ENCODE data around the gene SLC9A9. TPM values are rescaled to one million over a fixed set of nuclear protein-coding genes. Genes with fewer than 3 reads are reported as not detected.
A peak's percentile ranks its signal among the peaks of the same experiment; 100 is the strongest.

The SLC9A9 gene
- total and polyA plus RNA-seq, 4 donors: 12.0 to 39.7 (median 19.1) TPM

DNA sequence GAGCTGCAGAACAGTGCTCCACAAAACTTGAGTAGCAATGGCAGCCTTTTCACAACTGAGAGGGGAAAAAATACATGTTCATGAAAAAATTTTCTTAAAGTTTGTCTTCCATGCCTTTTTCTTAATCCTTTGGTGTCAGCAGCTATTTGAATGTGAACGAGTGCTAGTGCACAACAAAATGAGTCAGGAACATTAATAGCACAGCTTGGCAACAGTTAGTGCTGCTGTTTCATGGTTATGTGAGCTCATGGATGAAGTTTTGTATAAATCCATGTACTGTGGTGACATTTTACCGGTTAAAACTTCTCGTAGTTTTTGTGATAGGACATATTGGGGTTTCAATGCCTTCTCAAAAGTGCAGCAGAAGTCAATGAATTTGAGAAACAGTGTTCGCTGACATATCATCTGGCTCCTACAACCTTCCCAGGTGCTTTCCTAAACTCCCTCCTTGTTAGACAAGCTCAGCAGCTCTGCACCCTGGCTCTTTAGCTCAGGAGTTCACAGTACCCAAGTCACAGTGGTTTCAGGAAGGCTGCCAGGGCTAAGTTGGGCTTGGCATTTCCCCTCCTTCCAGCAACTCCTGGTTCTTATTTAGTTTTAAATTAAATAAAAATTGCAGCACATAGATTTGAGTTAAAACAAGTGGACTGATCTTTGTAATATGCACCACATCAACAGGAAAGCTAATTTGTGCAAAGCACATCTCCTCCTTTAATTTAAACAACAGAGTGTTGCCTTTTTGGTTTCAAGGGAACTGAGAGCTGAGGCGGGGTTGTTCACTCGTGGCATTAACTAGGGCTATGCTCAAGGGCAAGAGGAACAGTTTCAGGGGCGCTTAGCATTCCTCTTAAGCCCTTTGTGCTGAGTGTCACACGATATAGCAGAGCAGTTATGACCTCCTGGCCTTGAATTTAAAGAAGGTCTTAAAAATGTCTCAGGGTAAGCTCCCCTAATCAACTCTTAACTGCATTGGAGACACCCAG is 365.9 kb downstream of the SLC9A9 start:
- no peaks in the 10 kb centered on the region for H3K9me3 ChIP-seq (ENCODE audit: control insufficient read depth, insufficient read depth, low read length)
- no peaks in the 10 kb centered on the region for H3K4me1 ChIP-seq (ENCODE audit: control insufficient read depth, insufficient read depth, low read length)
- no peaks in the 10 kb centered on the region for H3K27me3 ChIP-seq (ENCODE audit: control insufficient read depth, insufficient read depth, low read length)
- H3K27ac ChIP-seq (ENCODE audit: low read depth, low read length): no peak overlapping the region
- H3K36me3 ChIP-seq (ENCODE audit: control insufficient read depth, insufficient read depth, low read length): no peaks in the 10 kb centered on the region
- no peak overlapping the region for H3K4me3 ChIP-seq (ENCODE audit: low read depth, low read length)
- WGBS (ENCODE audit: insufficient coverage): 67% methylated on average over 3 of the region's 8 CpGs
- DNase-seq (ENCODE audit: low read depth in 4 of 6, low spot score in 6 of 6): no peak

DNA sequence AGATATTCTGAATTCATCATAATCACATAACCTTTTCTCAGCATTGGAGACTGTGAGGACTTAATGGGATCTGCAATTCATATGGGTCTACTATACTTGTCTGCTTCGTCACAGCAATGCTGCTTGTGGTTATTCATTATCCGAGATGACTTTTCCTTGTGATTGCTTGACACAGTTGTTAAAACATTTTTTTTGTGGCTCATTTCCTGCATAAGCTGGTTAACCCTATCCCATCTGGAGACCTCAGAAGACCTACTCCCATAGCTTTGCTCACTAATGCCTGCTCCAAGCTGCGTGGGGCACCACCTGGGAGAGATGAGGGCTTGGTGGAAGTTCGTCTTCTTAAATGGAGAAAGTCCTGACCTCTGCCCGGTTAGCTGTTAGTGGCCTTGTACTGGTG is 367.9 kb downstream of the SLC9A9 start:
- WGBS (ENCODE audit: insufficient coverage): 38% methylated on average over 2 of the region's 5 CpGs
- Histone ChIP-seq H3K27me3 (ENCODE audit: control insufficient read depth, insufficient read depth, low read length) (no peaks in the 10 kb centered on the region), H3K27ac (ENCODE audit: low read depth, low read length) (no peak overlapping the region), H3K9me3 (ENCODE audit: control insufficient read depth, insufficient read depth, low read length) (no peaks in the 10 kb centered on the region), H3K4me1 (ENCODE audit: control insufficient read depth, insufficient read depth, low read length) (no peaks in the 10 kb centered on the region), H3K36me3 (ENCODE audit: control insufficient read depth, insufficient read depth, low read length) (no peaks in the 10 kb centered on the region), H3K4me3 (ENCODE audit: low read depth, low read length) (no peak overlapping the region)
- DNase-seq (ENCODE audit: low read depth in 4 of 6, low spot score in 6 of 6): peak in 1 of 6 donors; percentile 22

DNA sequence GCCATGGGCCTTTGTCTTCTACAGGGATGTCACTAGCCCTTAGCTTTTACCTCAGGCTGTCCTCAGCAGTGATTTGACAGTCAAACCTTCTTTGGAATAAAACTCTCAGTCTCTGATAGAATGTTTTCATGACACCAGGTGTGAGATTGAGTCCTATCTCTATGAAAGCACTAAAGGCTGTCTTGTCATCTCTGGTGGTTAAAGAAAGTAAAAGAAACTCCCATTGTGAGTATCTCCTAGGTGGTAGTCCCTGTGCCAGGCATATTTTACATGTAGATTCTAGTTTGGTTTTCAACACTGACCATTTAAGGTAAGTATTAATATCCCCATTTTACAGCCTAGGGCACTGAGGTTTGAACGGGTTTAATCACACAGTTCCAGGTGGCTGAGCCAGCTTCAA is 368.5 kb downstream of the SLC9A9 start:
- no peaks in the 10 kb centered on the region for H3K9me3 ChIP-seq (ENCODE audit: control insufficient read depth, insufficient read depth, low read length)
- DNase-seq (ENCODE audit: low read depth in 4 of 6, low spot score in 6 of 6): no peak
- no peaks in the 10 kb centered on the region for H3K4me1 ChIP-seq (ENCODE audit: control insufficient read depth, insufficient read depth, low read length)
- no peaks in the 10 kb centered on the region for H3K36me3 ChIP-seq (ENCODE audit: control insufficient read depth, insufficient read depth, low read length)
- H3K27ac ChIP-seq (ENCODE audit: low read depth, low read length): no peak overlapping the region
- H3K27me3 ChIP-seq (ENCODE audit: control insufficient read depth, insufficient read depth, low read length): no peaks in the 10 kb centered on the region
- H3K4me3 ChIP-seq (ENCODE audit: low read depth, low read length): no peak overlapping the region
- WGBS (ENCODE audit: insufficient coverage): no CpG with 5 or more reads among the region's 1 CpG

DNA sequence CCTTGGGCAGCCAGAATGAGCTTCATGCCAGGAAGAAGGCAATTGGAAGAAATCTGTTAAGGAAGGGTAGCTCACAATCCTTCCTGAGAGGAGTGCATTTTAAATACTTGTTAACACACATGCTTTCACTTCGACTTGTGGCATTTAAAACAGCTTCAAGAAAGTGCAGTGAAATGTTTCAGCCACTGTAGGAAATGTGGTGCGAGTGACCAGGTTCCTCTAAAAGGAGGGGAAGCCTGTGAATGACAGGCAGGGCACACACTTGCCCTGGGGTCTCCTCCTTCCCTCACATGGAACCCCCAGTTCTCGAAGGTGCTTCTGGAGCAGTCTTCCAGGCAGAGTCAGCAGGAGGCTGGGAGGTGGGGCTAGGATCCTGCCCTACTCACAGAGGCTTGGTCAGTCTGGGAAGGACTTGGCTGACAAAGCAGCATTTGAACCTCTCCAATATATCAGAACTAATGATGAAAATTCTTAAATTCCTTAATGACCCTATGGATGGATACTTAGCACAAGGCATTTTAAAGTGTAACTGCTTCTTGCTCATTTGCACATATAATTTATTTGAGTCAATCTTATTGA is 370.1 kb downstream of the SLC9A9 start:
- Histone ChIP-seq H3K27ac (ENCODE audit: low read depth, low read length) (no peak overlapping the region), H3K36me3 (ENCODE audit: control insufficient read depth, insufficient read depth, low read length) (no peaks in the 10 kb centered on the region), H3K27me3 (ENCODE audit: control insufficient read depth, insufficient read depth, low read length) (no peaks in the 10 kb centered on the region), H3K4me3 (ENCODE audit: low read depth, low read length) (no peak overlapping the region), H3K4me1 (ENCODE audit: control insufficient read depth, insufficient read depth, low read length) (no peaks in the 10 kb centered on the region), H3K9me3 (ENCODE audit: control insufficient read depth, insufficient read depth, low read length) (no peaks in the 10 kb centered on the region)
- DNase-seq (ENCODE audit: low read depth in 4 of 6, low spot score in 6 of 6): no peak
- 20% methylated on average over 1 of the region's 3 CpGs for WGBS (ENCODE audit: insufficient coverage)

DNA sequence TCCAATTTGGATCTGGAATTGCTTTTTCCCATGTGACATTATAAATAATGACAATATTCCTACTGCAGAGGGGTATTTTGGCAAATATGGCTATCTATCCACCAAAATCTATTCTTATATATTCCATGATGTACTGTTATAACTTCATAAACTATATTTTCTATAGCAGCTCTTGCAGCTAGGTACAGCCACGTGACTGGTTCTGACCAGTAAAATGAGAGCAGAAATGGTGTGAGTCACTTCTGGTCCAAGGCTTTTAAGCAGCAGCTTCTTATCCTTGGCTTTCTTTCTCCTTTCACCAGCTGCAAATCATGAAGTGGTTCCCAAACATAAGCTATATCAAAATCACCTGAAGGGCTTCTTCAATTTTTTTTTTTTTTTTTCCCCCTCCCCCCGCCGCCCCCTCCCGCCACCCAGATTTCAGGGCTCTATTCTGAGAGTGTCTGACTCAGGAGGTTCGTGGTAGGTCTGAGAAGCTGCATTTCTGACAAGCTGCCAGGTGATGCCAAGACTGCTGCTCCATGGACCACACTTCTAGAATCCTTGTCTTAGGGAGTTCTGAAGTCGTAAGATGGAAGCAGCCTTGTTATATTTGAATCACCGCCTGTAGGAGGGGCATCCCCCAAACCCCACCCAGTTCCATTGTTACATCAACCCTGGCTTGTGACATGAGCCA is 371.2 kb downstream of the SLC9A9 start:
- H3K27ac ChIP-seq (ENCODE audit: low read depth, low read length): no peak overlapping the region
- 79% methylated on average over 2 of the region's 7 CpGs for WGBS (ENCODE audit: insufficient coverage)
- H3K9me3 ChIP-seq (ENCODE audit: control insufficient read depth, insufficient read depth, low read length): no peaks in the 10 kb centered on the region

DNA sequence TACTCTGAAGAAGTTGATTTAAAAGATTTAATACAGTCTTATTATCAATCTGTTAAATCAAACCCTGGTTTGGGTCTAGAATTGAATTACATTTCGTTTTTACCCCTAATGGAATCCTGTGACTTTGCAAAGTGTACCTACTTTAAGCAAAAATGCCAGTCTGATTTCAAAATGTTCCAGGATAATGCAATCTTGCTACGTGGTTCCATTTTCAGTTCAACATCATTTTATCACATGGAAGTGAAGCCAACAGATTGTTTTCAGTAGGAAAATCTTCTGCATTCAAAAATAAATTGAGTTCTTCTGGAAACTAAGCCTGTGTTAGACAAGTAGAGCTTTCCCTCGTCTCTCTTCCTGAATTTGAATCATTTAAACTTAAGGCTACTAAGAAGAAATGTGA is 372.3 kb downstream of the SLC9A9 start:
- H3K4me1 ChIP-seq (ENCODE audit: control insufficient read depth, insufficient read depth, low read length): no peaks in the 10 kb centered on the region
- no peaks in the 10 kb centered on the region for H3K36me3 ChIP-seq (ENCODE audit: control insufficient read depth, insufficient read depth, low read length)
- H3K9me3 ChIP-seq (ENCODE audit: control insufficient read depth, insufficient read depth, low read length): no peaks in the 10 kb centered on the region
- H3K27ac ChIP-seq (ENCODE audit: low read depth, low read length): no peak overlapping the region
- H3K4me3 ChIP-seq (ENCODE audit: low read depth, low read length): no peak overlapping the region
- no peak for DNase-seq (ENCODE audit: low read depth in 4 of 6, low spot score in 6 of 6)
- no peaks in the 10 kb centered on the region for H3K27me3 ChIP-seq (ENCODE audit: control insufficient read depth, insufficient read depth, low read length)
- WGBS (ENCODE audit: insufficient coverage): no CpG with 5 or more reads among the region's 3 CpGs

More for the DNA sequence above, 371.2 kb downstream of the SLC9A9 start:
- H3K4me1 ChIP-seq (ENCODE audit: control insufficient read depth, insufficient read depth, low read length): no peaks in the 10 kb centered on the region
- no peak for DNase-seq (ENCODE audit: low read depth in 4 of 6, low spot score in 6 of 6)
- H3K4me3 ChIP-seq (ENCODE audit: low read depth, low read length): no peak overlapping the region
- no peaks in the 10 kb centered on the region for H3K36me3 ChIP-seq (ENCODE audit: control insufficient read depth, insufficient read depth, low read length)
- H3K27me3 ChIP-seq (ENCODE audit: control insufficient read depth, insufficient read depth, low read length): no peaks in the 10 kb centered on the region

DNA sequence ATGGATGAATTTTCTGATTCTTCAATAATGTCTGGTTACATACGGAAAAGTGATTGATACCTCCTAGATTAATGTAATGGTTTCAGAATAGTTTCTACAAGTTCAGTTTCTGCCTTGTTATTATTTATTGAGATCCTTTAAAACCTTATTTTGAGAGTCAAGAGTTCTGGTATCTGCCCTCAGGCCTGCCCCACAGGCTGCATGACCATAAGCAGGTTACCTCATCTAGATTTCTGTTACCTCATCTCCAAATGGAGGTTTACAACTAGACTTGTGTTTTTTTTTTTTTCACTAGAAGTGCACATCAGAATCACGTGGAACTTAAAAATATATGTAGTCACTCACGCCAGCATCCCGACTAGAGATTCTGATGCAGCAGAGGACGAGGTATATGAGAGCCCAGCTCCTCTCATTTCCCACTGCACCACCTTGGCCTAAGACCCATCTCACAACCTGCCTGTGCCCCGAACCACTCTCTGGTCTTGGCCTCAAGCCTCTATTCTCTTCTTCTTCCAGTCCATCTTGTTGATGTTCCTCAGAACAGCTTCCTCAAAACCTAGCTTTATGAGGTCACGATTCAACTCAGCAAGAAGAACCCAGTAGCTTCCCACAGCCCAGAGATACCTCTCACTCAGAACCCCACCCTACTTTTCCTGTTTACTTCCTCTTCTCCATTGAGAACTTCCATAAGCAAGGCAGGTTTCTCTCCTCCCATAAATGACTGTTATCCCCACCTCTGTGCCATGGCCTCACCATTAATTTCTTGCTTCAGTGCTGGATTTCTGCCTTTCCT is 375.3 kb downstream of the SLC9A9 start:
- no peaks in the 10 kb centered on the region for H3K9me3 ChIP-seq (ENCODE audit: control insufficient read depth, insufficient read depth, low read length)
- over 99% methylated on average over 6 of the region's 7 CpGs for WGBS (ENCODE audit: insufficient coverage)
- no peak for DNase-seq (ENCODE audit: low read depth in 4 of 6, low spot score in 6 of 6)
- H3K4me3 ChIP-seq (ENCODE audit: low read depth, low read length): no peak overlapping the region
- no peaks in the 10 kb centered on the region for H3K4me1 ChIP-seq (ENCODE audit: control insufficient read depth, insufficient read depth, low read length)
- H3K36me3 ChIP-seq (ENCODE audit: control insufficient read depth, insufficient read depth, low read length): no peaks in the 10 kb centered on the region
- no peaks in the 10 kb centered on the region for H3K27me3 ChIP-seq (ENCODE audit: control insufficient read depth, insufficient read depth, low read length)
- H3K27ac ChIP-seq (ENCODE audit: low read depth, low read length): no peak overlapping the region

DNA sequence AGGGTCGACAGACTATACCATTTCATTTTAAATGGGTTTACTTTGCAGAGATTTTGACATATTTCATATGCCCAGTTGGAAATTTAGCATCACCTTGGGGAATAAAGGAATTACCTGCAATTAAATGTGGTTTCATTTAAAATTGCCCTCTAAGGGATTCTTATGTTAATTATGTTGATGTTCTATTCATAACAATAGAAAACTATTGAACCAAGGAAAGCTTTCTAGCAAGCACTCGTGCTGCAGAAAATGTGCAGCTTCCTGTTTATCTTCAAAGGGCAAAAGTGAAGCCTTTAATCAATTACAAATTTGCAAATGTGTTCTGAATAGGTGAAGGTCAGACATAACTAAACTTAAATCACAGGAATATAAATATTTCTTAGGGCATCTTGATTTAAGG is 376.6 kb downstream of the SLC9A9 start:
- Histone ChIP-seq H3K27ac (ENCODE audit: low read depth, low read length) (no peak overlapping the region), H3K9me3 (ENCODE audit: control insufficient read depth, insufficient read depth, low read length) (no peaks in the 10 kb centered on the region), H3K36me3 (ENCODE audit: control insufficient read depth, insufficient read depth, low read length) (no peaks in the 10 kb centered on the region), H3K27me3 (ENCODE audit: control insufficient read depth, insufficient read depth, low read length) (no peaks in the 10 kb centered on the region), H3K4me3 (ENCODE audit: low read depth, low read length) (no peak overlapping the region), H3K4me1 (ENCODE audit: control insufficient read depth, insufficient read depth, low read length) (no peaks in the 10 kb centered on the region)
- no peak for DNase-seq (ENCODE audit: low read depth in 4 of 6, low spot score in 6 of 6)
- no CpG with 5 or more reads among the region's 2 CpGs for WGBS (ENCODE audit: insufficient coverage)

DNA sequence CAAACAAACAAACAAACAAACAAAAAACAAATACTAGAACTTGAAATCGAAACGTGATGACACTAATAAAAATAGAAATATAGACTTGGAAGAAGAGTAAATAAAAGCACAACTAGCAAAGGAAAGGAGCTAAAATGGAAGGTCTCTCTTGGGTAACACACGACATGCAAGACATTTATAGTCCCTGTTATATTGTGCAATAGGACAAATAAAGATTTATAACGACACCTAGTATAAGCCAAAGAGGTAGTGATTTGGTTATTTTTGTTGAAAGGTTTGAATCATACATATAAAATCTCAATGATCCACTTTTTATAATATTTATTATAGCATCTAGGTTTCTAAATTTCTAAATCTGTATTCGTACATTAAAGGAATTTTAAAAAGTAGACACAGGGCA is 379.1 kb downstream of the SLC9A9 start:
- DNase-seq (ENCODE audit: low read depth in 4 of 6, low spot score in 6 of 6): no peak
- no CpG with 5 or more reads among the region's 5 CpGs for WGBS (ENCODE audit: insufficient coverage)
- H3K4me3 ChIP-seq (ENCODE audit: low read depth, low read length): no peak overlapping the region

More for the DNA sequence above, 379.1 kb downstream of the SLC9A9 start:
- H3K27me3 ChIP-seq (ENCODE audit: control insufficient read depth, insufficient read depth, low read length): no peaks in the 10 kb centered on the region
- no peak overlapping the region for H3K27ac ChIP-seq (ENCODE audit: low read depth, low read length)
- no peaks in the 10 kb centered on the region for H3K9me3 ChIP-seq (ENCODE audit: control insufficient read depth, insufficient read depth, low read length)
- no peaks in the 10 kb centered on the region for H3K36me3 ChIP-seq (ENCODE audit: control insufficient read depth, insufficient read depth, low read length)
- H3K4me1 ChIP-seq (ENCODE audit: control insufficient read depth, insufficient read depth, low read length): no peaks in the 10 kb centered on the region
